GM06990 (cell line): ENCODE measurements around the gene NR2F6.

Source experiments
- DNase-seq: peaks from one replicate; pipeline ENCODE4 v3.0.0-alpha.2; 2011; ENCODE audit not compliant: insufficient read length; ENCODE audit errors: extremely low read depth
- H3K27me3 ChIP-seq: replicated peaks from 2 replicates; pipeline ENCODE4 v1.6.0; 2011; ENCODE audit warnings: low read length; ENCODE audit not compliant: control insufficient read depth, insufficient read depth
- H3K36me3 ChIP-seq: 2 replicates; pipeline ENCODE4 v1.5.1; 2011; ENCODE audit warnings: low read length; ENCODE audit not compliant: control insufficient read depth, insufficient read depth
- H3K4me3 ChIP-seq: replicated peaks from 2 replicates; pipeline ENCODE4 v1.5.1; 2011; ENCODE audit warnings: low read depth, mild to moderate bottlenecking, control low read depth, low read length
- CTCF ChIP-seq: IDR thresholded peaks from 2 replicates; pipeline ENCODE4 v1.5.1; 2011; ENCODE audit warnings: low read length, control low read depth, mild to moderate bottlenecking, inconsistent platforms; ENCODE audit not compliant: insufficient read depth, poor library complexity, severe bottlenecking

Gene NR2F6

DNA sequence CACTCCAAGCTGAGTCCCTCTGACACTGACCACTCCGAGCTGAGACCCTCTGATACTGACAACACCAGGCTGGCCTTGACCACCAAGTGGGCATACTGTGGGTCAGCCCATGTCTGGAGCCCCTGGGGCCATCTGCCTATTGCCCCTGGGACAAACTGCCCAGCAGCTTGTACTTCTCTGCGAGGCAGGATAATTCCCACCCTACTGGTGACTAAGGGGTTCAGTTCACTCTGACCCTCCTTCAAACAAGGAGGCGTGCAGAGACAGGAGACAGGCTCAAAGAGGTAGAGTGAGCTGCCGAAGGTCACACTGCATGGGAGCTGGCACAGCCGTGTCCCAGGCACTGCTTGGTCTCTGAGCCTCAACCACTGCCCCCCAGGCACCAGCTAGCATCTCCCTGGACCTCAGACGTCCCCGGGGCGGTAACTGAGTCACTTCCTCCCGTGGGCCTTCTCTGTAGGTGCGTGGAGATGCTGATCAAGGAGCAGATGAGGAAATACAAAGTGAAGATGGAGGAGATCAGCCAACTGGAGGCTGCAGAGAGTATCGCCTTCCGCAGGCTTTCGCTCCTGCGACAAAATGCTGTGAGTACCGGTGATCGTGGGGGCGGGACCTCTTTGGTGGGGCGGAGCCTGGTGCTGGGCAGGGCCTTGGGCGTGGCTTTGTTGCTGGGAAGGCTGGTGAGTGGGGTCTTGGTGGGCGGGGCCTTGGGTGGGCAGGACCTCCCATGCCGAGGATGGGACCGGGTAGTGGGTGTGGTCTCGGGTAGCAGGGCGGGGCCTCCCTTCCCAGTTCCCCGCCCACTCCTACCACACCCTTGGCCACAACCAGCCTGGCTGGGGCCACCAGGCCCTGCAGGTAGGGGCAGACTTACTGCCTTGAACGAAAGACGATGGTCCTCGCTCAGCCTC, 36.3 kb downstream of the NR2F6 start:
- TF ChIP-seq CTCF: no peak
- Histone ChIP-seq H3K4me3 (no peak overlapping the region), H3K36me3 (peaks cover 46% of the 10 kb centered on the region), H3K27me3 (no peaks in the 10 kb centered on the region)
- peak; percentile 78 for DNase-seq

- no peak for DNase-seq
- Histone ChIP-seq H3K4me3 (no peak overlapping the region), H3K27me3 (no peaks in the 10 kb centered on the region), H3K36me3 (peaks cover 54% of the 10 kb centered on the region)
- TF ChIP-seq CTCF: no peak
Observed at GRCh38 chr19:17206736-17207581, 38.8 kb downstream of the NR2F6 start.

GRCh38 chr19:17205237-17206140, 40.2 kb downstream of the NR2F6 start:
- no peak for DNase-seq
- H3K4me3 ChIP-seq: no peak overlapping the region
- no peaks in the 10 kb centered on the region for H3K27me3 ChIP-seq
- peak; percentile 68 for TF ChIP-seq CTCF
- peaks cover 64% of the 10 kb centered on the region for H3K36me3 ChIP-seq

DNA sequence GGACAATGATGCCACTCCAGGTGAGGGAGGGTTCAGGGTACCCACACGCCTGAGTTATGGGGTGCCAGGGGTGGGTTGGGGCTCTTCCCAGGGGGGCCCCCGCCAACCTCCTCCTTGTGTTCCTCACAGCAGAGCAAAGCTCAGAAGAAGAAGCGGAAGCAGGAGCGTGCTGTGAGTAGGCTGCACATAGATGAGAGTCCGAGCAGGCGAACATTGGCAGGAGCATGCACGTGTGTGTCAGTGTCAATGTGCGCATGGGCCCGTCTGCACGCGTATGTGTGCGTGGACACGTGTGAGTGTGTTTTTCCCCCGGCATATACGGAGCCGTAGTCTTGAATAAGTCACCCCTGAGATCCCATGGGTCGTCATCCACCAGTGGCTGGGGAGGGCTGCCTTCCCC, 43.0 kb downstream of the NR2F6 start:
- no peak for DNase-seq
- H3K36me3 ChIP-seq: peaks cover 70% of the 10 kb centered on the region
- TF ChIP-seq CTCF: no peak
- H3K4me3 ChIP-seq: no peak overlapping the region
- H3K27me3 ChIP-seq: no peaks in the 10 kb centered on the region

DNA sequence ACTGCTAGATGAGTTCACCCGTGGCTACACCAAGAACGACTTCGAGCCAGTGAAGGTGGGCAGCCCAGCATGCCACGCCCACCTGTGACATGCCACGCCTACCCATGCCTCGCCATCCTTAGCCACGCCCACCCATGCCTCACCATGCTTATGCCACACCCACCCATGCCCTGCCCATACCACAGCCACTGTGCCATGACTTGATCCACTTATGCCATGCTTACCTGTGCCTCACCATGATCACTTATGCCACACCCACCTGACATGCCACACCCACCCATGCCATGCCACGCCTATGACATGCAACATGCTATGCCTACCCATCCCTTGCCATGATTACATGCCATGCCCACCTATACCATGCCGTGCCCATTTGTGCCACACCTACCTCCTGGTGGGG, 43.5 kb downstream of the NR2F6 start:
- TF ChIP-seq CTCF: no peak
- no peaks in the 10 kb centered on the region for H3K27me3 ChIP-seq
- H3K4me3 ChIP-seq: no peak overlapping the region
- DNase-seq: no peak
- H3K36me3 ChIP-seq: peaks cover 74% of the 10 kb centered on the region
